K562 (cell line): ENCODE results near the gene PATL2. TPM values are rescaled to one million over a fixed set of nuclear protein-coding genes. Genes with fewer than 3 reads are reported as not detected.
A peak's percentile ranks its signal among the peaks of the same experiment; 100 is the strongest.

Source experiments
- ATAC-seq: fragments of 200-7000 bp; cut with Tn5 transposase; 3 replicates; pipeline ENCODE4 v1.9.1; 2020; ENCODE audit warnings: moderate library complexity
- BruUV-seq: library from RNA; stranded (reverse); fragments of 400-500 nt; replicated peaks from 2 replicates; lab custom pipeline; 2021; lab: Mats Ljungman, UMichigan
- CTCF ChIA-PET: fragments of 300-600 bp; formaldehyde crosslinking; extraction: SDS; loops from one replicate; lab custom pipeline; 2021; ENCODE audit warnings: low intra/inter-chr PET ratio; lab: Yijun Ruan, JAX
- POLR2A ChIA-PET: fragments of 300-600, 350-650 bp; sonication (Branson Sonifier 250); formaldehyde crosslinking; extraction: SDS; loops from one replicate; lab custom pipeline; 2021; ENCODE audit warnings: antibody characterized with exemption, inconsistent platforms; lab: Yijun Ruan, JAX
- DNase-seq, 4 experiments: peaks; one replicate each; pipeline versions ENCODE4 v3.0.0 to v3.0.0-alpha.2; 2011 to 2018; ENCODE audit warnings: low spot score in 3 of 4, mixed read lengths in 3 of 4; ENCODE audit errors: extremely low read depth in 1 of 4
- FAIRE-seq: peaks from 2 replicates; lab custom pipeline; 2011; peaks lifted over from hg19 to GRCh38; lab: Jason Lieb, UNC
- H2AFZ ChIP-seq: 2 replicates; pipeline ENCODE4 v1.6.0; 2011; ENCODE audit warnings: low read depth, low read length, control low read depth, inconsistent platforms
- H3K27ac ChIP-seq: fragments of 200-600 bp; 3 replicates; pipeline ENCODE4 v1.8.0; 2011; ENCODE audit warnings: low read depth, mild to moderate bottlenecking, control low read depth, inconsistent platforms, low read length, moderate library complexity, mixed read lengths; ENCODE audit errors: extremely low read depth
- H3K27me3 ChIP-seq, 2 experiments: fragments of 300-600 bp in 1 of 2; 2 replicates in 1 of 2; 3 replicates in 1 of 2; pipeline versions ENCODE4 v1.6.0 to v1.8.0; 2011; ENCODE audit warnings: inconsistent platforms in 2 of 2, low read length in 2 of 2, mild to moderate bottlenecking in 1 of 2, mixed read lengths in 1 of 2, moderate library complexity in 1 of 2; ENCODE audit not compliant: control insufficient read depth in 2 of 2, insufficient read depth in 2 of 2
- H3K36me3 ChIP-seq: fragments of 300-600 bp; 3 replicates; pipeline ENCODE4 v1.8.0; 2011; ENCODE audit warnings: mild to moderate bottlenecking, low read length, inconsistent platforms; ENCODE audit not compliant: control insufficient read depth, insufficient read depth
- H3K4me1 ChIP-seq, 2 experiments: fragments of 200-600 bp in 1 of 2; replicated peaks in 1 of 2; 2 replicates in 1 of 2; 3 replicates in 1 of 2; pipeline versions ENCODE4 v1.5.1 to v1.8.0; 2011; ENCODE audit warnings: inconsistent platforms in 2 of 2, low read length in 2 of 2, mild to moderate bottlenecking in 1 of 2, mixed read lengths in 1 of 2, moderate library complexity in 1 of 2; ENCODE audit not compliant: control insufficient read depth in 2 of 2, insufficient read depth in 2 of 2
- H3K4me2 ChIP-seq: 2 replicates; pipeline ENCODE4 v1.6.1; 2011; ENCODE audit warnings: low read length, control low read depth, inconsistent platforms, mixed read lengths; ENCODE audit not compliant: insufficient read depth
- H3K4me3 ChIP-seq: fragments of 200-600 bp; sonication (generic), shearing (Covaris generic); 2 replicates; pipeline ENCODE4 v1.5.1; 2016; ENCODE audit warnings: control low read depth, inconsistent platforms
- H3K79me2 ChIP-seq: fragments of 200-600 bp; 3 replicates; pipeline ENCODE4 v1.8.0; 2011; ENCODE audit warnings: low read length, inconsistent platforms; ENCODE audit not compliant: control insufficient read depth, insufficient read depth
- H3K9ac ChIP-seq, 2 experiments: 2 replicates each; pipeline versions ENCODE4 v1.6.0 to v1.6.1; 2011; ENCODE audit warnings: low read depth in 2 of 2, low read length in 2 of 2, control low read depth in 1 of 2, inconsistent platforms in 1 of 2, mild to moderate bottlenecking in 1 of 2, mixed read lengths in 1 of 2; ENCODE audit not compliant: insufficient read depth in 1 of 2
- H3K9me1 ChIP-seq: one replicate; pipeline ENCODE4 v1.6.0; 2011; ENCODE audit warnings: inconsistent platforms, mild to moderate bottlenecking, low read length, moderate library complexity; ENCODE audit not compliant: control insufficient read depth, insufficient read depth
- H3K9me3 ChIP-seq: replicated peaks from 2 replicates; pipeline ENCODE4 v1.5.1; 2011; ENCODE audit warnings: low read depth, low read length, inconsistent platforms; ENCODE audit not compliant: control insufficient read depth, insufficient read depth
- H4K20me1 ChIP-seq: replicated peaks from 2 replicates; pipeline ENCODE4 v1.6.1; 2011; ENCODE audit warnings: low read length, inconsistent platforms, mixed read lengths; ENCODE audit not compliant: control insufficient read depth, insufficient read depth
- CBX2 ChIP-seq: fragments of 200-600 bp; sonication (generic); IDR thresholded peaks from one replicate; pipeline ENCODE4 v1.6.1; 2012; ENCODE audit warnings: mild to moderate bottlenecking, low read length, inconsistent platforms; ENCODE audit not compliant: insufficient read depth, poor library complexity, severe bottlenecking
- CEBPG ChIP-seq, 3 experiments: fragments of 200-800 bp in 1 of 3; sonication (Bioruptor generic) in 1 of 3; sonication (generic) in 1 of 3; formaldehyde crosslinking in 1 of 3; IDR thresholded peaks in 2 of 3; conservative IDR thresholded peaks in 1 of 3; 2 replicates each; pipeline versions ENCODE4 v1.6.1 to v1.8.0; 2016 to 2022; ENCODE audit warnings: missing compliant biosample characterization in 2 of 3, missing genetic modification characterization in 2 of 3, mild to moderate bottlenecking in 1 of 3, missing genetic modification reagents in 1 of 3
- E2F3 ChIP-seq: fragments of 250-450 bp; sonication (Bioruptor Pico); IDR thresholded peaks from 2 replicates; pipeline ENCODE4 v1.4.0; 2020; ENCODE audit warnings: mild to moderate bottlenecking
- ELF2 ChIP-seq: fragments of 250-450 bp; sonication (Bioruptor Pico); IDR thresholded peaks from 2 replicates; pipeline ENCODE4 v1.5.0; 2021; ENCODE audit warnings: mild to moderate bottlenecking
- ETV1 ChIP-seq: fragments of 450-650 bp; conservative IDR thresholded peaks from 2 replicates; pipeline ENCODE4 v1.6.1; 2016; ENCODE audit warnings: missing genetic modification characterization, control low read depth, low read depth, missing compliant biosample characterization
- FOXJ2 ChIP-seq: fragments of 200-800 bp; sonication (Bioruptor generic); IDR thresholded peaks from 2 replicates; pipeline ENCODE4 v1.6.1; 2016; ENCODE audit warnings: missing genetic modification characterization, missing compliant biosample characterization
- HBP1 ChIP-seq: fragments of 450-650 bp; formaldehyde crosslinking; IDR thresholded peaks from 2 replicates; pipeline ENCODE4 v1.4.0; 2022; ENCODE audit warnings: missing genetic modification characterization
- MNT ChIP-seq, 2 experiments: fragments of 450-650 bp; conservative IDR thresholded peaks; 2 replicates each; pipeline ENCODE4 v1.6.1; 2017; ENCODE audit warnings: mild to moderate bottlenecking in 2 of 2, moderate library complexity in 2 of 2
- MTA3 ChIP-seq: fragments of 450-650 bp; formaldehyde crosslinking; IDR thresholded peaks from 2 replicates; pipeline ENCODE4 v1.6.1; 2017; ENCODE audit warnings: mild to moderate bottlenecking, borderline replicate concordance
- POLR2AphosphoS5 ChIP-seq: IDR thresholded peaks from 2 replicates; pipeline ENCODE4 v1.6.1; 2011; ENCODE audit warnings: mild to moderate bottlenecking, low read depth, low read length, moderate library complexity; ENCODE audit not compliant: control insufficient read depth, insufficient read depth
- SIN3A ChIP-seq, 2 experiments: fragments of 150-350 bp in 1 of 2; IDR thresholded peaks; 2 replicates each; pipeline ENCODE4 v1.6.1; 2011 to 2016; ENCODE audit warnings: borderline replicate concordance in 2 of 2, low read depth in 2 of 2, low read length in 2 of 2, mild to moderate bottlenecking in 2 of 2, moderate library complexity in 2 of 2; ENCODE audit not compliant: control insufficient read depth in 1 of 2
- TRIM28 ChIP-seq: fragments of 450-650 bp; IDR thresholded peaks from 2 replicates; pipeline ENCODE4 v1.6.1; 2017
- ZNF282 ChIP-seq: sonication (generic); formaldehyde crosslinking; IDR thresholded peaks from 2 replicates; pipeline ENCODE4 v1.8.1; 2023; ENCODE audit warnings: missing genetic modification reagents
- WGBS: fragments of 100-300 bp; shearing (Covaris generic); methylation state at CpG from one replicate; pipeline ENCODE4 v1.1.6; 2016; ENCODE audit warnings: low coverage, mixed read lengths; ENCODE audit not compliant: insufficient coverage; ENCODE audit errors: missing lambda C conversion rate; 5-methylcytosine and 5-hydroxymethylcytosine counted together
- in situ Hi-C: fragments of 300-500 bp; cut with MboI; formaldehyde crosslinking; loops from 4 replicates; pipeline ENCODE4 v1.15.0; 2018; ENCODE audit warnings: inconsistent platforms, mixed read lengths
- intact Hi-C: fragments of 100-400 bp; cut with micrococcal nuclease; formaldehyde crosslinking; loops from 2 replicates; pipeline ENCODE4 v1.14.2; 2022
- polyA plus RNA-seq, 8 experiments: library from polyadenylated mRNA; depleted of rRNA in 4 of 8; stranded (reverse) in 5 of 8; unstranded in 3 of 8; fragments of >200 nt; fragmentation: Nextera tagmentation in 2 of 8; fragmentation: Illumina TruSeq in 1 of 8; extraction: Ambion mirVana in 2 of 8; extraction: Trizol in 1 of 8; gene quantifications; 2 replicates each; pipeline versions ENCODE4 v1.2.1 to v1.2.3, GENCODE V29; 2011 to 2014; ENCODE audit warnings: inconsistent platforms in 1 of 8, missing spikeins in 1 of 8
- total RNA-seq, 7 experiments: library from RNA; depleted of rRNA in 6 of 7; stranded (reverse); fragments of >200 nt in 6 of 7; fragmentation: Illumina TruSeq in 2 of 7; extraction: Trizol in 2 of 7; gene quantifications; 2 replicates each; pipeline versions ENCODE4 v1.2.1 to v1.2.3, GENCODE V29; 2011 to 2021; ENCODE audit warnings: low replicate concordance in 1 of 7

The PATL2 gene
- total and polyA plus RNA-seq, 9 of the 15 experiments (the other 6 are each of a cell fraction or from before 2014, with no cell fraction given): 0.42 to 1.1 (median 0.86) TPM

GRCh38 chr15:44662478-44663409 is 48.4 kb downstream of the PATL2 start:
- H3K9me1 ChIP-seq: no peaks in the 10 kb centered on the region
- peak overlapping the region; percentile 97 for H3K9ac ChIP-seq
- H3K79me2 ChIP-seq: peaks cover 34% of the 10 kb centered on the region
- peak overlapping the region; percentile 90 for H2AFZ ChIP-seq
- intact Hi-C loops: loop anchor here (1.0 kb wide), 3 partner anchors 50 to 76 kb away; no protein-coding TSS in a partner anchor
- H3K4me2 ChIP-seq: peak overlapping the region; percentile 91
- in situ Hi-C loops: no loop called here
- H3K36me3 ChIP-seq: peaks cover 23% of the 10 kb centered on the region
- H3K9me3 ChIP-seq: no peaks in the 10 kb centered on the region
- ChIA-PET CTCF (interaction anchor here (0.7 to 1.4 kb wide), 4 partner anchors 48 to 124 kb away, joined by 3 to 9 read pairs (median 5); partner anchors contain the start of genes B2M and PATL2), POLR2A (interaction anchor here (0.6 to 3.4 kb wide), 23 partner anchors 9 to 386 kb away, joined by 3 to 31 read pairs (median 4); partner anchors contain the start of genes B2M, PATL2 and TRIM69)
- peak; percentile 83 for ATAC-seq
- TSS peak; percentile 71 for BruUV-seq
- peak; percentile 85 for FAIRE-seq
- peaks cover 10 to 18% of the 10 kb centered on the region in 2 experiments for H3K4me1 ChIP-seq
- no peaks in the 10 kb centered on the region for H4K20me1 ChIP-seq
- under 1% methylated on average over 34 of the region's 34 CpGs for WGBS
- H3K4me3 ChIP-seq: peak overlapping the region; percentile 93
- DNase-seq: peak; percentile 41 to 79 (median 52)
- no peaks in the 10 kb centered on the region for H3K27me3 ChIP-seq
- peak overlapping the region; percentile 95 for H3K27ac ChIP-seq
- TF ChIP-seq HBP1 (no peak), ETV1 (0 out of 2 replicates have a peak, but pooled peaks have one; percentile 20), ZNF282 (CRISPR knock-in tag) (0 out of 2 replicates have a peak, but pooled peaks have one; percentile 48), E2F3 (CRISPR knock-in tag) (peak; percentile 63; the same call in 1 of the 2 replicates), MTA3 (no peak), MNT (conservative IDR thresholded peaks at IDR 0.05) (peak in 1 of 2 experiments; percentile 24; a peak in 3 of 4 replicates), TRIM28 (0 out of 2 replicates have a peak, but pooled peaks have one; percentile 34), ELF2 (CRISPR knock-in tag) (0 out of 2 replicates have a peak, but pooled peaks have one; percentile 15), CBX2 (no peak), SIN3A (IDR thresholded peaks at IDR 0.05; ENCODE audit: borderline replicate concordance in 2 of 2, control insufficient read depth in 1 of 2, low read depth in 2 of 2, low read length in 2 of 2) (peak in 1 of 2 experiments; percentile 87; a peak in 3 of 4 replicates), POLR2AphosphoS5 (peak; percentile 40; the same call in 1 of the 2 replicates), FOXJ2 (peak; percentile 52; the same call in 1 of the 2 replicates), CEBPG (CRISPR knock-in tag; IDR thresholded peaks at IDR 0.05) (no peak), CEBPG (tag; conservative IDR thresholded peaks at IDR 0.05 in 1 of 2, IDR thresholded peaks at IDR 0.05 in 1 of 2) (peak; percentile 18 to 53; a peak in 3 of 4 replicates)
